A549 (cell line): ENCODE measurements around the gene RNF141.

Source experiments
- CTCF ChIP-seq: fragments of >200 bp; sonication (Bioruptor Twin); formaldehyde crosslinking; IDR thresholded peaks from 3 replicates; pipeline ENCODE4 v1.5.1; 2016
- MAZ ChIP-seq: fragments of 150-350 bp; IDR thresholded peaks from 2 replicates; pipeline ENCODE4 v1.6.1; 2014; ENCODE audit warnings: antibody characterized with exemption, low read depth, low read length, borderline replicate concordance
- REST ChIP-seq: fragments of 200-600 bp; sonication (generic); IDR thresholded peaks from 2 replicates; pipeline ENCODE4 v1.6.1; 2016; ENCODE audit warnings: antibody characterized with exemption, mild to moderate bottlenecking, moderate library complexity
- TFCP2L1 ChIP-seq: fragments of 250-450 bp; sonication (Bioruptor Pico); IDR thresholded peaks from 2 replicates; pipeline ENCODE4 v1.5.0; 2021; ENCODE audit warnings: mild to moderate bottlenecking
- USF2 ChIP-seq: fragments of 450-650 bp; IDR thresholded peaks from 2 replicates; pipeline ENCODE4 v1.6.1; 2014; ENCODE audit warnings: antibody characterized with exemption

GRCh38 chr11:10528121-10528520 lies 12.9 kb downstream of the RNF141 start:
- TF ChIP-seq CTCF, result no peak
- TF ChIP-seq MAZ, result no peak
- TF ChIP-seq USF2, result no peak
- no peak for TF ChIP-seq TFCP2L1 (CRISPR knock-in tag)
- TF ChIP-seq REST, result no peak
